ENCODE data around the gene HNRNPA1.
"Not testable (repeated sequence)": the region's sequence is repeated elsewhere in the genome, so short reads cannot be mapped to it uniquely, and the experiment has no call there.

HNRNPA1 gene

DNA sequence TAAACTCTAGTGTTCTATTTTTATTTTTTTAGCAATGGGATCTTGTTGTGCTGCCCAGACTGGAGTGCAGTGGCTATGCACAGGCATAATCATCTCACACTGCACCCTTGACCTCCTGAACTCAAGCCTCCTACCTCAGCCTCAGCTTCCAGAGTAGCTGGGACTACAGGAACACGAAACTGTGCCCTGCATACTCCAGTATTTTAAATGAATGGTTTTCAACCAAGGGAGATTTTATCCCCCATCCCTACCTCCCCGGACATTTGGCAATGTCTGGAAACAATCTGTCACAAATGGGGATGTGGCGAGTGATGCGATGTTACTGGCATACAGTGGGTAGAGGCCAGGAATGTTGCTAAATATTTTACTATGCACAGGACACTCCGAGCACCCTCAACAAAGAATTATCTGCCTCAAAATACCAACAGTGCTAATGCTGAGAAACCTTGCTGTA lies 2.7 kb upstream of the HNRNPA1 start:
- no peak for DNase-seq (ENCODE audit: low spot score)
- no peak for TF ChIP-seq CTCF (IDR thresholded peaks at IDR 0.05; ENCODE audit: poor library complexity, severe bottlenecking)
- Histone ChIP-seq H3K4me3 (ENCODE audit: severe bottlenecking) (peak overlapping the region; percentile 60), H3K4me1 (ENCODE audit: insufficient read depth, poor library complexity, severe bottlenecking) (peaks cover 21% of the 10 kb centered on the region), H3K27me3 (ENCODE audit: insufficient read depth, poor library complexity, severe bottlenecking) (no peaks in the 10 kb centered on the region), H3K27ac (ENCODE audit: poor library complexity, severe bottlenecking) (peak overlapping the region; percentile 86), H3K36me3 (ENCODE audit: low read depth) (peaks cover 68% of the 10 kb centered on the region), H3K9me3 (ENCODE audit: severe bottlenecking) (no peaks in the 10 kb centered on the region)
- ATAC-seq (ENCODE audit: low read depth) = no peak

DNA sequence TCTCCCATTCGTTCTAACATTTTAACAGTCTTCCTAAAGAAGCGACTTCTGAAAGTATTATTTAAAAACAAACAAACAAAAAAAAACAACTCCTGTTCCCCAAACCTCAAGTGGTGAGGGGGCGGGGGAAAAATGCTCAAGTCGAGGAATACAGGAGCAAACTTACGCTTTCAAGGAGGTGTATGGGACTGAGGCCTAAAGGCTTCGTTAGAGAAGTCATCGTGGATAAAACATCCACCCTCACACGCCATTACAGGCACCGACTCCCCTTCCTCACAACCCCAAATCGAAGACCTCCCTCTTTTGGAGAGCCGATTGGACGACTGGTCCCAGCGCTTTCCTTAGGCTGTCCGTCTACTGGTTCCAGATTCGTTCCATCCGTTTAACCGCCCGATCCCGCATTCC lies 1.3 kb upstream of the HNRNPA1 start:
- ATAC-seq (ENCODE audit: low read depth) (no peak), DNase-seq (ENCODE audit: low spot score) (no peak)
- Histone ChIP-seq H3K4me1 (ENCODE audit: insufficient read depth, poor library complexity, severe bottlenecking) (peaks cover 34% of the 10 kb centered on the region), H3K4me3 (ENCODE audit: severe bottlenecking) (peak overlapping the region; percentile 60), H3K9me3 (ENCODE audit: severe bottlenecking) (no peaks in the 10 kb centered on the region), H3K27me3 (ENCODE audit: insufficient read depth, poor library complexity, severe bottlenecking) (no peaks in the 10 kb centered on the region), H3K36me3 (ENCODE audit: low read depth) (peaks cover 68% of the 10 kb centered on the region), H3K27ac (ENCODE audit: poor library complexity, severe bottlenecking) (peak overlapping the region; percentile 86)
- TF ChIP-seq CTCF (IDR thresholded peaks at IDR 0.05; ENCODE audit: poor library complexity, severe bottlenecking) = no peak

DNA sequence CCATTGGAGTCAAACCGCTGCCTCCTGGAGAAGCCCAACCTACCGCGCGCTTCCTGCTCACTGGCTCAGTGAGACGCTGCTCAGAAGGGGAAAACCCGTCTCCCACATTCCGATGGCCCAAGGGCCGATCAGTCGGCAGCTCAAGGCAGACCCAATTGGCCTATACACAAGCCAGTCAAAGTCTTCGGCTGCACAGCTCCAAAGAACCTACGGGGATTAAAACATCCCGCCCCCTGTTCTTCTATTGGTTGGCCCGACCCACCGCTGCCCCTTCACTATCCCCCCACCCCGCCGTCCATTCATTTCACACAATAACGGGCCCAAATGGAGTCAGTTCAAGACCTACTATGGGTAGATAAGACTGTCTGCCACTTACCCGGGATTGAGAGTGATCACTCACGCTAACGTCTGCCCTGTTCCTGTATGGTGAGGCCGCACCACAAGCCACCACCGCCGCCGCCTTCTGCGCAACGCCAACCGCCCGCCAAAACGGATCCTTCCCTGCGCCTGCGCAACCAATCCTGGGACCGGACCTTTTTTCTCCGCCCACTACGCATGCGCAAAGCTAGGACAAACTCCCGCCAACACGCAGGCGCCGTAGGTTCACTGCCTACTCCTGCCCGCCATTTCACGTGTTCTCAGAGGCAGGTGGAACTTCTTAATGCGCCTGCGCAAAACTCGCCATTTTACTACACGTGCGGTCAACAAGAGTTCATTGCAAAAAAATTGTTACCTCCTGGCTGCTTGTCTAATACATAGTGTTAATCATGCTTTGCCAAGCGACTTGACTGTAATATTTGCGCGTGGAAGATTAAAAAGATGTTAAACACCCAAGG lies 676 bp upstream of the HNRNPA1 start, which contains the start of gene CBX5:
TSS of gene CBX5 (minus strand) at position 491 of the 836 bp plus-strand sequence. CDS start 22,472 bp downstream, outside the sequence.
- Histone ChIP-seq H3K9me3 (ENCODE audit: severe bottlenecking) (no peaks in the 10 kb centered on the region), H3K36me3 (ENCODE audit: low read depth) (peaks cover 70% of the 10 kb centered on the region), H3K4me1 (ENCODE audit: insufficient read depth, poor library complexity, severe bottlenecking) (peaks cover 36% of the 10 kb centered on the region), H3K27me3 (ENCODE audit: insufficient read depth, poor library complexity, severe bottlenecking) (no peaks in the 10 kb centered on the region), H3K27ac (ENCODE audit: poor library complexity, severe bottlenecking) (peak within 1 kb of the TSS; percentile 86), H3K4me3 (ENCODE audit: severe bottlenecking) (peak within 1 kb of the TSS; percentile 60)
- DNase-seq (ENCODE audit: low spot score) (peak; percentile 99), ATAC-seq (ENCODE audit: low read depth) (peak; percentile 89)
- no peak for TF ChIP-seq CTCF (IDR thresholded peaks at IDR 0.05; ENCODE audit: poor library complexity, severe bottlenecking)

GRCh38 chr12:54281261-54281638 lies 724 bp downstream of the HNRNPA1 start:
- H3K4me1 ChIP-seq (ENCODE audit: insufficient read depth, poor library complexity, severe bottlenecking) = peaks cover 42% of the 10 kb centered on the region
- not testable (repeated sequence) for DNase-seq (ENCODE audit: low spot score)

GRCh38 chr12:54281694-54282093 lies 1.2 kb downstream of the HNRNPA1 start:
- Histone ChIP-seq H3K4me1 (ENCODE audit: insufficient read depth, poor library complexity, severe bottlenecking) (peaks cover 42% of the 10 kb centered on the region), H3K4me3 (ENCODE audit: severe bottlenecking) (peak overlapping the region; percentile 60), H3K36me3 (ENCODE audit: low read depth) (peaks cover 82% of the 10 kb centered on the region), H3K27ac (ENCODE audit: poor library complexity, severe bottlenecking) (peak overlapping the region; percentile 86)
- H3K9me3 ChIP-seq (ENCODE audit: severe bottlenecking); H3K27me3 ChIP-seq (ENCODE audit: insufficient read depth, poor library complexity, severe bottlenecking); ATAC-seq (ENCODE audit: low read depth); DNase-seq (ENCODE audit: low spot score): not testable (repeated sequence)

More at GRCh38 chr12:54281261-54281638, 724 bp downstream of the HNRNPA1 start:
- H3K36me3 ChIP-seq (ENCODE audit: low read depth) = peaks cover 82% of the 10 kb centered on the region
- not testable (repeated sequence) for H3K27me3 ChIP-seq (ENCODE audit: insufficient read depth, poor library complexity, severe bottlenecking); H3K9me3 ChIP-seq (ENCODE audit: severe bottlenecking); ATAC-seq (ENCODE audit: low read depth)
- peak overlapping the region; percentile 60 for H3K4me3 ChIP-seq (ENCODE audit: severe bottlenecking)
- peak overlapping the region; percentile 86 for H3K27ac ChIP-seq (ENCODE audit: poor library complexity, severe bottlenecking)
